ENCODE results near the gene BATF. TPM values are rescaled to one million over a fixed set of nuclear protein-coding genes. Genes with fewer than 3 reads are reported as not detected.

Gene BATF
- total RNA-seq, 1 experiment from 2014 or later, result 0.69 TPM

DNA sequence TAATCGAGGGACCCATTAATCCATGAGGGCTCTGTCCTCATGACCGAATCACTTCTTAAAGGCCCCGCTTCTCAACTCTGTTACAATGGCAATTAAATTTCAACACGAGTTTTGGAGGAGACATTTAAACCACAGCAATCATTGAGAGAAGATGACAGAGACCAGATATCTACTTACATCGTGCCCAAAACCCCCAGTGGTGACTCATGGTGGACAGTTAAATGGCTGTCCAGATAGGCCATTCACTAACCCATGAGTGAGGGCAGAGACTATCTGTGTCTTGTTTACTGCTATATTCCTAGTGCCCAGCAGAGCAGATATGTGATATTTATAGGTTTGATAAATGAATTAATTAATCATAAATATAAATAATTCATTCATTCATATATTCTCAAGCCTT, 36.2 kb downstream of the BATF start:
- TF ChIP-seq POLR2A (IDR thresholded peaks at IDR 0.05; ENCODE audit: borderline replicate concordance, extremely low read depth, insufficient read depth, insufficient read length) (no peak), YY1 (IDR thresholded peaks at IDR 0.05; ENCODE audit: extremely low read depth, insufficient replicate concordance, low read depth, low read length) (no peak), FOSL1 (IDR thresholded peaks at IDR 0.05; ENCODE audit: low read depth) (no peak), JUND (IDR thresholded peaks at IDR 0.05) (no peak), ATF3 (IDR thresholded peaks at IDR 0.05) (no peak), POLR2AphosphoS5 (IDR thresholded peaks at IDR 0.05; ENCODE audit: low read depth, low read length) (no peak), EZH2phosphoT487 (IDR thresholded peaks at IDR 0.05; ENCODE audit: borderline replicate concordance) (no peak), SIN3A (IDR thresholded peaks at IDR 0.05; ENCODE audit: low read depth) (no peak), ZNF274 (IDR thresholded peaks at IDR 0.05; ENCODE audit: low read depth, low read length) (no peak), CEBPB (IDR thresholded peaks at IDR 0.05; ENCODE audit: low read depth) (no peak)
- TF ChIP-seq, protein P1, sequence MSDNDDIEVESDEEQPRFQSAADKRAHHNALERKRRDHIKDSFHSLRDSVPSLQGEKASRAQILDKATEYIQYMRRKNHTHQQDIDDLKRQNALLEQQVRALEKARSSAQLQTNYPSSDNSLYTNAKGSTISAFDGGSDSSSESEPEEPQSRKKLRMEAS (IDR thresholded peaks at IDR 0.05), result no peak
- TF ChIP-seq, protein P2, sequence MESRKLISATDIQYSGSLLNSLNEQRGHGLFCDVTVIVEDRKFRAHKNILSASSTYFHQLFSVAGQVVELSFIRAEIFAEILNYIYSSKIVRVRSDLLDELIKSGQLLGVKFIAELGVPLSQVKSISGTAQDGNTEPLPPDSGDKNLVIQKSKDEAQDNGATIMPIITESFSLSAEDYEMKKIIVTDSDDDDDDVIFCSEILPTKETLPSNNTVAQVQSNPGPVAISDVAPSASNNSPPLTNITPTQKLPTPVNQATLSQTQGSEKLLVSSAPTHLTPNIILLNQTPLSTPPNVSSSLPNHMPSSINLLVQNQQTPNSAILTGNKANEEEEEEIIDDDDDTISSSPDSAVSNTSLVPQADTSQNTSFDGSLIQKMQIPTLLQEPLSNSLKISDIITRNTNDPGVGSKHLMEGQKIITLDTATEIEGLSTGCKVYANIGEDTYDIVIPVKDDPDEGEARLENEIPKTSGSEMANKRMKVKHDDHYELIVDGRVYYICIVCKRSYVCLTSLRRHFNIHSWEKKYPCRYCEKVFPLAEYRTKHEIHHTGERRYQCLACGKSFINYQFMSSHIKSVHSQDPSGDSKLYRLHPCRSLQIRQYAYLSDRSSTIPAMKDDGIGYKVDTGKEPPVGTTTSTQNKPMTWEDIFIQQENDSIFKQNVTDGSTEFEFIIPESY (IDR thresholded peaks at IDR 0.05; ENCODE audit: extremely low read depth, insufficient replicate concordance, low read length), result no peak
- RAD21 ChIA-PET (ENCODE audit: low non-redundant PET in 1 of 2, low total read pairs in 2 of 2, uncharacterized antibody in 2 of 2, unreplicated experiment in 2 of 2), result no interaction called here
- H3K4me3 ChIP-seq (replicated peaks in 1 of 2; ENCODE audit: low read depth in 1 of 2, low read length in 2 of 2), result no peak overlapping the region
- POLR2A ChIA-PET, result no interaction called here
- H4K20me1 ChIP-seq (ENCODE audit: insufficient read depth), result no peaks in the 10 kb centered on the region
- H3K79me2 ChIP-seq (ENCODE audit: insufficient read depth, low read length), result no peaks in the 10 kb centered on the region
- no peak overlapping the region for H2AFZ ChIP-seq (ENCODE audit: low read depth, low read length, poor library complexity, severe bottlenecking)
- peaks cover 12 to 22% of the 10 kb centered on the region in 2 experiments; a peak in 3 of 4 replicates for H3K4me1 ChIP-seq (ENCODE audit: control insufficient read depth in 1 of 2, insufficient read depth in 2 of 2, low read length in 2 of 2)
- no TSS peak for BruUV-seq (replicated peaks)
- DNase-seq (ENCODE audit: low read depth, low spot score) (no peak), ATAC-seq (no peak)
- H3K9me2 ChIP-seq (ENCODE audit: insufficient read depth), result no peaks in the 10 kb centered on the region
- H3K4me2 ChIP-seq (ENCODE audit: low read length), result no peak overlapping the region
- H3K9me3 ChIP-seq (ENCODE audit: control insufficient read depth in 1 of 2, insufficient read depth in 1 of 2, low read depth in 1 of 2, low read length in 2 of 2), result no peaks in the 10 kb centered on the region; a peak in 1 of 4 replicates
- H3K36me3 ChIP-seq (ENCODE audit: control insufficient read depth in 1 of 2, insufficient read depth in 2 of 2, low read length in 2 of 2), result no peaks in the 10 kb centered on the region
- no peak overlapping the region for H3K27ac ChIP-seq (ENCODE audit: low read depth, low read length)
- intact Hi-C loops (cut with micrococcal nuclease), result no loop called here
- H3K27me3 ChIP-seq (ENCODE audit: insufficient read depth, low read length), result no peaks in the 10 kb centered on the region
- H3K9ac ChIP-seq (ENCODE audit: low read length), result no peak overlapping the region
- CTCF ChIA-PET, result no interaction called here
